H1 (cell line): Measurements from ENCODE around the gene CAGE1. TPM values are rescaled to one million over a fixed set of nuclear protein-coding genes. Genes with fewer than 3 reads are reported as not detected.

ENCODE experiments used
- EP300 ChIP-seq, 2 experiments: IDR thresholded peaks; 1 replicate in 1 of 2; 2 replicates in 1 of 2; pipeline ENCODE4 v1.6.1; 2011 to 2012; ENCODE audit warnings: low read depth in 2 of 2, low read length in 2 of 2, mild to moderate bottlenecking in 2 of 2, borderline replicate concordance in 1 of 2, inconsistent platforms in 1 of 2, moderate library complexity in 1 of 2
- KDM5A ChIP-seq: fragments of 200-600 bp; IDR thresholded peaks from 2 replicates; pipeline ENCODE4 v1.7.1; 2012; ENCODE audit warnings: mild to moderate bottlenecking, low read length, inconsistent platforms, mixed read lengths
- polyA plus RNA-seq, 7 experiments: library from polyadenylated mRNA; depleted of rRNA in 3 of 7; stranded (reverse) in 5 of 7; unstranded in 2 of 7; fragments of >200 nt in 5 of 7; fragments of 200-250 nt in 2 of 7; gene quantifications; 1 replicate in 5 of 7; 2 replicates in 1 of 7; 4 replicates in 1 of 7; pipeline versions ENCODE4 v1.2.1 to v1.2.3, GENCODE V29; 2011 to 2013; ENCODE audit warnings: missing spikeins in 2 of 7, mixed read lengths in 2 of 7
- total RNA-seq: library from RNA; stranded (reverse); fragmentation: NEBNext Ultra II Directional; extraction: Animal tissue kit (Norgen Biotek cat#: 25700); gene quantifications from 2 replicates; pipeline ENCODE4 v1.2.1, GENCODE V29; 2021

CAGE1 gene
- total and polyA plus RNA-seq, 2 of the 8 experiments (the other 6 are each of a cell fraction or from before 2014, with no cell fraction given): 0.09 TPM; not detected in 1

GRCh38 chr6:7424967-7425807 is 35.6 kb upstream of the CAGE1 start (continued):
- TF ChIP-seq EP300 (IDR thresholded peaks at IDR 0.05; ENCODE audit: borderline replicate concordance in 1 of 2, low read depth in 2 of 2, low read length in 2 of 2) (no peak), KDM5A (no peak)
